GM19372 (cell line): Measurements from ENCODE around the gene LPAR2.

Experiments
- ATAC-seq: cut with Tn5 transposase; IDR thresholded peaks from one replicate; pipeline ENCODE4 v1.9.1; 2021; ENCODE audit warnings: mild to moderate bottlenecking, low read depth, moderate library complexity; ENCODE audit not compliant: unreplicated experiment

The LPAR2 gene

DNA sequence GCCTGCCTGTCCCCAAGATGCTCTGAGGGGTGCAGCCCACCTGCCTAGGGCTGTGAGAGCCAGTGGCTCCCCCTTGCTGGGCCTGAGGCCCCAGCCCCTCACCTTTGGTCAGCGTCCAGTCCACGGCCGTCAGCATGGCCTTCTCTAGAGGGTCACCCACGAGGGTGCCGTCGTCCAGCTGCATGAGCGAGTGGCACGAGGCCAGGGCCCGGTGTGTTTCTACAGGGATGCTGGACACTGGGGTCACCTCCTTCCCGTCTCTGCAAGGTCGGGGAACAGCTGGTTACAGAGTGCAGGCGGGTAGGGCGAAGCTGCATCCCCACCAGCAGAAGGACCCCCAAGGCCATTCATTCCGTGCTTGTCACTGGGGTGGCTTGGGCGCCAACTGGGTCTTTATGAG is 26.4 kb upstream of the LPAR2 start:
- ATAC-seq = no peak

DNA sequence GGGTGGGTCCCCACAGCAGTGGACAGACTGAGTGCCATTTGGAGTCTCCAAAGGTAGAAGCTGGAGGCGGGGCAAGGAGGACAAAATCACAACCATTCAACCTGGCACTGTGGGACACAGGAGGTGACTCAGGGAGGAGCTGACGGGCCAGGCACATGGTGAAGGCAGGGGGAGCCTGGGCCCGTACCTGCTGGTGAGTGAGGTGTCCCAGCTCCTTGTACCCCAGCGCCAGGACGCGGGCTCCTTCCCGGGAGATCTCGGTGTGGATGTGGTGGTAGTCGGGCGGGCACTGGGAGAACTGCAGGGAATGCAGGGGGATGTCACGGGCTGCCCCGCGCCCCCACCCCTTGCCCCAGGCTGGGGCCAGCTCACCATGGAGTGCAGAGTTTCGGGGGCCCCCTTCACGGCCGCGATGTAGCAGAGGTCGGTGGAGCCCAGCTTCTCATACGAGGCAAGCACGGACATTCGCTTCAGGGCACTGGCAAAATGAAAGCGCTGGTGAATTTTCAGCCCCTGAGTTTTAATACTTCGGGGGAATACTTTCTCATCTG is 25.7 kb upstream of the LPAR2 start:
- no peak for ATAC-seq

DNA sequence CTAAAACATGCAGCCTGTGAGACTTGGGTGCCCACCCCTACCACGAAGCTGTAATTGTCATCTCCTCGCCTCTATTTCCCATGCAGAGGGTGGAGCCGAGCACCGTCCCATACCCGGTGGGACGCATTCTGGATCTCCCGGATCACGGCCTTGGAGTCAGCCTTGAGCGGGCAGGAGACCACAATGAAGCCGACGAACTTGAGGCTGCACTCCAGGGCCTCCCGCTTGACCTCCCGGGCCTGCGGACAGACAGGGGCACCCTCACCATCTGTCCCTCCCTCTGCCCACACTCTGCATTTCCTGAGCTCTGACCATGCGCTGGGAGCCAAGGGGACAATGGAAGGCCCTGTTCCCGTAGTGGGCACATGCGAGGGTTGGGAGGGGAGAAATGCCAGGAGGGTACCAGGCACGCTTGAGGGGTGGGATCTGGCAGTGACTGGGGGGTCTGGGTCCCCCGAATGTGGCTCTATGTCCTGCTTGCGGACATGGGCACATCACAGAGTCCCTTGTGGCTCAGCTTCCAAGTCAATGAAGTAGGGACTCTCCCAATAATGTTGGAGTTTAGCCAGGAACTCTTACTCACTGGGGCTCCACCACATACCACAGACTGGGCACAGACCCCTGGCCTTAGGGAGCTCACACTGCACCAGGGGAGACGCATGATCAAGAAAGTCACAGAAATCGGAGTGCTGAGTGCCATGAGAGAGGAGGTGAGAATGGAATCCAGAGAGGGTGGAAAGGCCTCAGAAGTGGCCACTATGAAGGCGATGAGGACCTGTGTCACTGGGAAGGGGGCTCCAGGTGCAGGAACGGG is 24.7 kb upstream of the LPAR2 start:
- no peak for ATAC-seq

DNA sequence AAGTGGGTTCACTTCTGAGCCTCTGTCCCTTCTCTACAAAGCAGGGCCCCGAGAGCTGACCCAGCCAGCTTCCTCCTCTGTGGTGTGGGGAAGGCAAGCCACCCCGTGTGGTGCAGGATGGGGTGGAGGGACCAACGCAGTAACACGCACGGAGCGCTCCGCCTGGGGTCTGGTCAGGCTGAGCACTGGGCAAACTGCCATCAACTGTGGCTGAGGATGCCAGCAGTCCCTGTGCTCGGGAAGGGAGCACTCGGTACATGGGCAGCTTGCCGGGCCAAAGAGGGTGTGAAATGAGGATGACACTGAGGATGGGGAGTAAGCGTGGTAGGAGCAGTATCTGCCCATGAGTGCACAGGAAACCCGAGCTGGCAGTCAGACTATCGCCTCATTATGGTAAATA is 23.1 kb upstream of the LPAR2 start:
- no peak for ATAC-seq

DNA sequence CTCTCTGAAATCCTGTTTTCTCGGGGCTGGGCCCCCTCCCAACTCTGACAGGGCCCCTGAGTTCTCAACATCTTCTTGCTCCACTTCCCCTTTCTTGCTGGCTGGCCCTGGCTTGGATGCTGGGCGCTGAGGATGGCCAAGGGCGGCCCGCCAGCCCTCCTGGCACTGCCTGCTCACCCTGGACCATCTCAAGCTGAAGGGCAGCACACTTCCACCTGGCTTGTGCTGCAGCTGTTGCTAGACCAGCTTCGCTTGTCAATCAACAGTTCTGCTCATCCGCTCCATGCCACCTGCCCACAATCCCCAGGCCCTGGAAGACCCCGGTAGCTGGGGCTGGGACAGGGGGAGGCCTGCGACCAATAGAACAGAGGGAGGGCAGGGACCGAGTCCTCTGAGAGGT is 22.3 kb upstream of the LPAR2 start:
- ATAC-seq = no peak

DNA sequence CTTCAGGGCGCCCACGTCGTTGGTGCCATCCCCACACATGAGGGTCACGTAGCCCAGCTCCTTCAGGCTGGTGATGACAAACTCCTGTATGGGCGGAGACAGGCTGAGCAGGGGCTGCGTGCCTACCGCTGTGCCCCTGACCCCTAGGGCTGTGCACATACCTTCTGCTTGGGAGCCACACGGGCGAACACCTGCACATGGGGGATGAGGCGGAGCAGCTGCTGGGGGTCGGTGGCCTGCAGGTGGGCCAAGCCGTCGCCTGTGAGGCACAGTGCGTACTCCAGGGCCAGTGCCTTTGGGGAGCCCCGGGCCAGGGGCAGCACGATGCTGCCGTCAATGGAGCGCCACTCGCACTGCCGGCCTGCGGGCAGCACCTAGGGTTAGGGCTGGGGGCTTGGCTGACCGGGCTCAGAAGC is 21.6 kb upstream of the LPAR2 start:
- ATAC-seq = no peak

DNA sequence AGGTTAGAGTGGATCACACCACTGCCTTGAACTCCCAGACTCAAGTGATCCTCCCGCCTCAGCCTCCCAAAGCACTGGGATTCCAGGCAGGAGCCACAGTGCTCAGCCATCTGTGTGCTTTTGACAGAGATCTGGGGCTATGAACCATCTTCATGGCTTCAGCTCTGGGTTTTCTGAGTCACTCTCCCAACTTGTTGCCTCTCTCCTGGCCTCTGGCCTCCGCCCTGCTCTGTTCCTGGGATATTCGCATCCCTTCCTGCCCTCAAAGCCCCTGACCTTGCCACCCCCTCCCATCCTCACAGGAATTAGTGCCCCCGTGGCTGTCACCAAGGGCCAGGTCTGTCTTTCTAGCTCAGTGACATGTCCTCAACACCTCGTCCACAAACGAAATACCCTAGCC is 21.1 kb upstream of the LPAR2 start:
- ATAC-seq = no peak

DNA sequence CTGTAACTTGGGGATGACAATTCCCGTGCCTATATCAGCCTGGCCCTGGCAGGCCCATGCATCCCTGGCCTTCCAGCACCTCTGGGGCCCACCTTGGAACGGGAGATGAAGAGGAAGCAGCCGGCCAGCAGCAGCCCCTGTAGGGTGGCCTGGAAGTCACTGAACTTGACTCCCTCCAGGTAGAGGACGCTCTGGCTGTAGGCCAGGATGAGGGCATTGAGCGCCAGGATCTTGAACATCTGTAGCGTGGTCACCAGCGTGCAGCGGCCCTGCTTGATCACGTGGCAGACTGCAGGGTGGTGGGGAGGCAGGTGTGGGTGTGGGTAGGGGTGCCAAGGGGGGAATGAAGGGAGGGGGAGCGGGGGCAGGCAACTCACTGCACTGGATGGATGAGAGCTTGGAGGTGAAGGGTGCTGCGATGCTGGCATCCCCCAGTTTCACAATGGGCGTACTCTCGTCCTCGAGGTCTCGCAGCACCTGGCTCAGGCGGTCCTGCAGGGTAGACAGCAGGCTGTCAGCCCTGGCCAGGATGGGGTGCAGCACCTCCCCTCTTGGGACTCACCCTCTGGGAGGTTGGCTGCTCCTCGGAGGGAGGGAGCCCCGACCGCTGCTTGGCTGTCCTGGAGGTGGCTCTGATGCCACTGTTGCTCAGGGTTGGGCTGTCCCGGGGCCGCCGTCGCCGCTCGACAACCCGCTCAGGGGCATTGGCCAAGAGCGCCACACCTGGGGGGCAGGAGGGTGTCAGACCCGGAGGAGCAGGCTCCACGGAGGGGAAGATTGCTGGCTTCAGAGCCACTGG is 19.2 kb upstream of the LPAR2 start:
- no peak for ATAC-seq

DNA sequence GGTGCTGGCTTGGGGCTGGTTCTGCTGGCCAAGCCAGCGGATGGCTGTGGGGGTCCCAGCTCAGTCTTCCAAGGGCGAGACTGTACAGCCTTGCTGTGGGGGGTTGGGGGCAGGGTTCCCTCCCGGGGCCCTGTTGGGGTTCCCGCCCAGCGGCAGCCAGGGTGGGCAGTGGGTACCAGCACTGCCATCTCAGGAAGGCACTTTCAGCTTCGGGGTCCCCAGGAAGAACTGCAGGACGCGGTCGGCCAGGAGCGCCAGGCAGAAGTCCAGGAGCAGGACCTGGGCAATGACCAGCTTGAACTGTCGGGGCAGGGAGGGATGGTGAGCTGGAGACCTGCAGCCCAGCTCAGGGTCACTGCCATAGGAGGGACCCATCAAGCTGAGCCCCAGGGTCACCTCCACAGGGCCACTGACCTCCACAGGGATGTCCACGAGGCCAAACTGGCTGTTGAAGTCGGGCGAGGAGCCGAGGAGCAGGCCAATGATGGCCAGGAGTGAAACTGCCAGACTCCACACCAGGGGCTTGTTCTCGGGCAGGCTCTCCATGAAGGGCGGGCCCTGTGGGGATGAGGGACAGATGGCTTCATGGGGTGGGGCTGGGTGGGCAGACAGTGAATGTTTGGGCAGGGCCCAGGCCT is 17.3 kb upstream of the LPAR2 start:
- ATAC-seq = no peak

DNA sequence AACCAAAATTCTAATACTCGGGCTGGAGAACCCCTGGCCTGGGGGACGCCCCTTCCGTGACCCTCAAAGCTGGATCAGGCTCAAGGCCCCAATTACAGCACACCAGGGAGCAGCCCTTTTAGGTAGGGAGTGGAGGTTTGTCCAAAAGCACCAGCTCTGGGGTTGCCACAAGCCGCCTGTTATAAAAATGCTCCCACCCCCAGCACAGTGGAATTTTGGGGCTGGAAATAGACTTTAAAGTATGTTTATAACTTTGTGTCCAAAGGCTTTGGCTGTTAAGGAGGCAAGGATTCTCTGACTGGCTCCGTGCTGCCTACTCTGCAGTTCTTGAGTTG is 16.0 kb upstream of the LPAR2 start:
- no peak for ATAC-seq

DNA sequence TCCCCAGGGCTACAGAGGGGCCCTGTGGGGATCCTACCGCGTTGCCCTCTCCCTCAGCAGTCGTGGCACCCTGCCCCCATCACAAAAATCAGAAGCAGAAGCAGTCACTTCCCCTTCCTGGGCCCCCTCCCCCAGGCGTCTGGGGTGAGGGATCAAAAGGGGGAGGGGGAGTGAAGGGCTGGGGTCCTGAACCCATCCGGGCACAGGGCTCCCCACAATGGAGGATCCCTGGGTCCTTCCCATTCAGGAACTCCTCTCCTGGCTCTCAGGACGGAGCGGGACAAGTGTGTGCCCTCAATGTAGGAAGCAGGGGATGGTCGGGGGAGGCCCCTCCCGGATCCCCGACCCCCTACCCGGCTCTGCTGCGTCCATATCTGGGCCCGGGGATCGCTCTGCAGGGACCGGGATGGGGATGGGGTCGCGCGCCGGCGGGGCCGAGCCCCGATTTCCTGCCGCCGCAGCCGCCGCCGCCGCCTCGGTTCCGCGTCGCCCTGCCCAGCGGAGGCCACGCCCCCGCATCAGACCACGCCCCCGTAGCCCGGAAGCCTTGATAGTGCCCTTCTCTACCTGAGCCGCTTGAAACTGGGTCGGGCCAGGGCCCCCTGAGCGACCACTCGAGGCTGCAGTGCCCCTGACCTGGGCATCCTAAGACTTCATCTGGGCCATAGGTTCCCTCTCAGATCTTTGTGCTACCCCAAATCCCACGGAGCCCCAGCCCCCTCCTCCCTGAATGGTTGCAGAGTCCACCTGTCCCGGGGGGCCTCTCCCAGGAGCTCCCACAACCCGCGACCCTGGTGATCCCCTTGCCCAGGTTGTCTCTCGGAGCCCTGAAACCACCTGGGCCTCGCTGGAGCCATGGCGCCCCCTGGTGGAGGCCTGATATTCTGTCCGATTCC is 15.4 kb upstream of the LPAR2 start, which contains the start of gene GMIP:
Gene GMIP, minus strand, starts transcription at position 500 of the 896 bp plus-strand sequence. Its CDS starts 128 bp downstream, at position 372.
- ATAC-seq = peak; percentile 66

DNA sequence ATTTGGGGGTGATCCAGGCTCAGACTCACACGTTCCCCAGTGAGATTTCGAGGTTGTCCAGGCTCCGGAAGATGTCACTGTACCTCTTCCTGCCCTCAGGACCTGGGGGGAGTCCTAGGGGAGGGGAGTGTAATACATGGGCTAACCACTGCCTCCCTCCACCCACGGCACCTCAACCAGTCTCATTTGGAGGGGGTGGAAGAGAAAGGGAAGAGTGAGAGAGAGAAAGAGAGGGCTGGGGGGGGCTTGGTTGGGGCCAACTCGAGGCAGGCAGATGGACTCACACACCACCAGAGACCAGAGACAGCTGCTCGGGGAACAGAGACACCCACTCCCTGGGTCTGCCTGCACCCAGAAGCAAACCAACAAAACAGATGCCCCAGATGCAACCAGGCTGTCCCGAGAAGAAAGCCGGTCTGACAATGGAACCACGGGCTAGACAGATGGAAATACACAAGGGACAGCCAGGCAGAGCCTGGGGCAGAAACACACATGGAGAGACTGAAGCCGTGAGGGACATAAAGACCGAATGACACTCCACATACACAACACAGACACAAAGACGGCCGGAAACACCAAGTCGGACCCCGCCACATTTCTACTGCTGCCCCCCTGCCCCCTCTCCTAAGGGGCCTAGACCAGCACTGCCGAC is 14.6 kb upstream of the LPAR2 start:
- peak; percentile 29 for ATAC-seq

DNA sequence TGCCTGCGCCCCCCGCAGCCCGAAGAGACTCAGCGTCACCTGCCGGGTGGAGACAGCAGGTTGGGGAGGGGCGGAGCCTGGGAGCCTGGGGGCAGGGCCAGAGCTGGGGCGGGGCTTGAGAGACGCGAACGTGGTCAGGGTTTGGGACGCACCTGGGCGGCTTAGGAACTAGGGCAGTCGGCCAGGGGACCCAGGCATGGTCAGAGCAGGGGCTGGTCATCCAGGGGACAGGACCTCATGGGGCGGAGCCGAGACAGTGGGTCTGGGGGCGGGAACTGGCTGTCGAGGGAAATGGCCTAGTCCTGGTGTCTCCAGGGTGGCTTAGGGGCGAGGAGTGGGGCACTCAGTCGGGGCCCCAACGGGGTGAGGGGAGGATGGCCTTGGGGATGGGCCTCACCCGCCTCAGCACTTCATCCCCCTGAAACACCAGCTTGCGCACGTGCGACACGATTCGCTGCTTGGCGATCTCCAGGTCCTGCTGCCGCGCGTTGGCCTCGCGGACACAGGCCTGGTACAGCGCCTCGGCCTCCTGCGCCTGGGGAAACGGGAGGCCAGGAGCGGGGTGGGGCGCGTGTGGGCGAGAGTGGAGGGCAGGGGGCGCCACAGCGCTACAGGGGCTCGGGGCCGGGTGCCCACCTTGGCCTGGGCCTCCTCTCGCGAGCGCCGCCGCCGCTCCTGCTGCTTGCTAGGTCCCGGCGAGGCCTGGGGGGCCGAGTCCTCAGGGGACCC is 9.7 kb upstream of the LPAR2 start:
- no peak for ATAC-seq

DNA sequence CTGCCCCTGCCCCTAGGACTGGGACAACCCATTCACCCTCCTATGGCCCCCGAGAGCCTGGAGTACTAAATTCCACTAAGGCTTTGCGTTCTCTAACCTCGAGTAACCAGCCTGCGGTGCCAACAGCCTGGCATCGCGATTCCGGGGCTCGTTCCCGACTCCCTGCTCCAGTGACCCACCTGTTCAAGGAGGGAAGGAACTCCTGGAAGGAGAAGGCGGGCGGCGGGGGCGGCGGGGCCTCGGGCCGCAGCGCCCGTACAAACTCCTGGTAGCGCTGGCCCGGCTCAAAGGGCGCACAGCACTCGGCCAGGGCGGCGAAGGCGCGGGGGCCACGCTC is 9.1 kb upstream of the LPAR2 start:
- ATAC-seq = no peak

DNA sequence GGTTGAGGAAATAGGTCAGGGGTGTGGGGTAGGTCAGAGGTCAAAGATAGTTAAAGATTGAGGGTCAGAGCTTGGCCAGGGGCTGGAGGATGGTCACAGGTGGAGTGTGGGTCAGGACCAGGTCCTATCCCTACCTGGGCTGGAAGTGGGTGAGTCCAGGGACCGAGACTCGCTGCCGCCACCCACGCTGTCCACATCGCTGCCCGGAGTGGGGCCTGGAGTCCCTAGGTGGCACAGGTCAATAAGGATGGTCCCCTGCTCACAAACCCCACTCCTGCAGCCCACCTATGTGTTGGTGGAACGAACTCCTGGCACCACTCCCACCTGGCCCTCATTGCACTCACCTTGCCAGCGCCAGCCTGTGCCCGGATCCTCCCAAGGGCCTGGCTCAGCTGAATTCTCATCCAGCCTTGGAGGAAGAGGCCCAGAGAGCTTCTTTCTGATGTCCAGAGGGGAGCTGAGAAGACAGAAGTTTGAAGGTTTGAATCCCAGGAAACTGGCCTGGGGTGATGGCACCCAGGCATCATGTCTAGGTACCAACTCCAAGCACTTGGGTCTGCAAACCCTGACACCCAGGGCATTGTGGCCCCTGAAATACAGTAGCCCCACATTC is 8.7 kb upstream of the LPAR2 start:
- no peak for ATAC-seq

DNA sequence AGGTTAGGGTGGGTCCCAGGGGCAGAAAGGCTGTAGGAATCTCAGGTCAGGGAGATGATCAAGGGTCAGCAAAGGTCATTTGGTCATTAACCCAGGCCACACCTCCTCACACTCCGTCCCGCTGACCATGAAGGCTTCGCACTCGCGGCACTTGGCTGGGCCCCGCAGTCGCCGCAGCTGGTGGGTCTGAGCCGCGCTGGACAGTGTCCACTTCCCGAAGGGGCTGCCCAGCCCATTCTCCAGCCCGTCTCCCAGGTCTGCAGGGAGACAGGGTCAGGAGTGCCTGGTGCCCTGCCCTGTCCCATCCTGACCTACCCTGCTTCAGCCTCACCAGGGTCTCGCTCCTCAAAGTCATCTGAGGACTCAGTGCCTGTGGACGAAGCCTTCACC is 7.3 kb upstream of the LPAR2 start:
- ATAC-seq = no peak

DNA sequence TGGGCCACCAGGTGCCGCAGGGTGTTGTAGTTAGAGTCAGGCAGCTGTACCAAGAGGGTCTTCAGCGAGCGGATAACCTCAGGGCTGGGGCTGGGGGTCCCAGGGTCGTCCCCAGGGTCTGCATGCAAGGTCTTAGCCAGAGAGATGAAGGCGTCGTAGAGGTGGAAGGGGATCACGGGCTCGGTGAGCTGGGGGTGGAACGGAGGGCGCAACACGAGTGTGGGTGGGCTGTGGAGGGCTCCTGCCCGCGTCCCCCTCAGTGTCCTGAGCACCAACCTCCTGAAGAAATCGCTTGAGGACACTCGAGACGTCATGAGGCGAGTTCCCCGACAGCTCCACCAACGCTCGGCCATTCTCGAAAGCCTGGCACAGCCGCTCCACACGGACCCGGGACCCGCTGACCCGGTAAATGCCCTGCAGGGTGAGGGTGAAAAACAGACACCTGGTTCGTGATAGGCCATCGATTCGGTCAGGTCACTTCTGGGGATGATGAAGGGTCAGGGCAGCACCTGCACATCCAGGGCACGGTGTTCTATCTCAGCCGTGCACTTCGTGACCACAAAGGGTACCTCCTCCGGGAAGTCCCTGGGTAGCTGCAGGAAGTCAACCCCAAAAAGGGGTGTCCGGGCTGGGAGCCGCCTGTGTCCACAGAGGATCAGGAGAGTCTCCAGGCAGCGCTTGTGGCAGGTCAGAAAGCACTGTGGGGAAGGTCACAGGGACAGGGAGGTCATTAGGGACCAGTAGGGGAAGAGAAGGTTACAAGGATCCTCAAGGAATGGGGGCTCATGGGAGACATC is 6.7 kb upstream of the LPAR2 start:
- ATAC-seq = no peak
